DMS79 (cell line): ENCODE measurements around the gene LAMB4.

Experiments
- DNase-seq: peaks from one replicate; lab custom pipeline; 2025; lab: John Stamatoyannopoulos, UW

The LAMB4 gene

GRCh38 chr7:108078211-108078673 is 51.9 kb downstream of the LAMB4 start:
- no peak for DNase-seq

GRCh38 chr7:108077709-108078108 is 52.5 kb downstream of the LAMB4 start:
- DNase-seq, result no peak

- no peak for DNase-seq
Observed at GRCh38 chr7:108076156-108076555, 54.0 kb downstream of the LAMB4 start.

GRCh38 chr7:108073305-108074070 is 56.7 kb downstream of the LAMB4 start:
- no peak for DNase-seq

GRCh38 chr7:108072739-108073138 is 57.4 kb downstream of the LAMB4 start:
- no peak for DNase-seq

GRCh38 chr7:108072116-108072515 is 58.0 kb downstream of the LAMB4 start:
- DNase-seq, result no peak

GRCh38 chr7:108071551-108071950 is 58.6 kb downstream of the LAMB4 start:
- no peak for DNase-seq

GRCh38 chr7:108069646-108070045 is 60.5 kb downstream of the LAMB4 start:
- DNase-seq, result no peak

GRCh38 chr7:108067844-108068243 is 62.3 kb downstream of the LAMB4 start:
- peak; percentile 63 for DNase-seq

GRCh38 chr7:108066486-108066885 is 63.7 kb downstream of the LAMB4 start:
- no peak for DNase-seq

- no peak for DNase-seq
Observed at GRCh38 chr7:108063520-108063933, 66.6 kb downstream of the LAMB4 start.

- no peak for DNase-seq
Observed at GRCh38 chr7:108062250-108063014, 67.7 kb downstream of the LAMB4 start.

- DNase-seq, result no peak
Observed at GRCh38 chr7:108059526-108059925, 70.6 kb downstream of the LAMB4 start.

- DNase-seq, result no peak
Observed at GRCh38 chr7:108057951-108058481, 72.1 kb downstream of the LAMB4 start.

- no peak for DNase-seq
Observed at GRCh38 chr7:108055611-108056021, 74.5 kb downstream of the LAMB4 start.

GRCh38 chr7:108054537-108054936 is 75.6 kb downstream of the LAMB4 start:
- no peak for DNase-seq

- no peak for DNase-seq
Observed at GRCh38 chr7:108053250-108053649, 76.9 kb downstream of the LAMB4 start.

- DNase-seq, result no peak
Observed at GRCh38 chr7:108051454-108051853, 78.7 kb downstream of the LAMB4 start.

- DNase-seq, result no peak
Observed at GRCh38 chr7:108049962-108050361, 80.2 kb downstream of the LAMB4 start.

GRCh38 chr7:108048422-108048821 is 81.7 kb downstream of the LAMB4 start:
- DNase-seq, result no peak

- no peak for DNase-seq
Observed at GRCh38 chr7:108046952-108047506, 83.1 kb downstream of the LAMB4 start.

- no peak for DNase-seq
Observed at GRCh38 chr7:108045669-108046068, 84.5 kb downstream of the LAMB4 start.

GRCh38 chr7:108045154-108045553 is 85.0 kb downstream of the LAMB4 start:
- no peak for DNase-seq
